Lower lobe of right lung (tissue), 2 donors: ENCODE data around the gene COL18A1. TPM values are rescaled to one million over a fixed set of nuclear protein-coding genes. Genes with fewer than 3 reads are reported as not detected.

Experiments
- ATAC-seq, 2 donors: fragments of 200-7000 bp; cut with Tn5 transposase; one replicate each; pipeline ENCODE4 v1.9.1; 2020 to 2022; ENCODE audit warnings: mild to moderate bottlenecking in 2 of 2, moderate library complexity in 2 of 2
- DNase-seq: peaks from one replicate; pipeline ENCODE4 v3.0.0-alpha.2; 2020
- H3K27ac ChIP-seq: fragments of 200-600 bp; one replicate; pipeline ENCODE4 v1.8.0; 2022
- H3K27me3 ChIP-seq: fragments of 200-600 bp; one replicate; pipeline ENCODE4 v1.8.0; 2022; ENCODE audit warnings: low read depth
- H3K36me3 ChIP-seq: fragments of 200-600 bp; one replicate; pipeline ENCODE4 v1.8.0; 2022; ENCODE audit warnings: mild to moderate bottlenecking
- H3K4me1 ChIP-seq: fragments of 200-600 bp; one replicate; pipeline ENCODE4 v1.8.0; 2022
- H3K4me3 ChIP-seq: fragments of 200-600 bp; one replicate; pipeline ENCODE4 v1.8.0; 2022; ENCODE audit warnings: mild to moderate bottlenecking
- H3K9me3 ChIP-seq: fragments of 200-600 bp; one replicate; pipeline ENCODE4 v1.8.0; 2022
- intact Hi-C: fragments of 100-400 bp; cut with DNase I; formaldehyde crosslinking; loops from one replicate; pipeline ENCODE4 v1.11.0; 2022
- total RNA-seq: library from RNA; stranded (reverse); fragmentation: NEBNext Ultra II Directional; extraction: Animal tissue kit (Norgen Biotek cat#: 25700); gene quantifications from one replicate; pipeline ENCODE4 v1.2.1, GENCODE V29; 2021
- TF ChIP-seq, protein P1 (sequence below): fragments of 200-600 bp; IDR thresholded peaks from one replicate; pipeline ENCODE4 v1.8.0; 2022; ENCODE audit warnings: antibody characterized with exemption, mild to moderate bottlenecking
- donor health status: DM: no; HTN: yes; CAD: no; lungs with severe emphysema.

COL18A1 gene
- total RNA-seq, 1 donor from 2014 or later = 45.1 TPM

DNA sequence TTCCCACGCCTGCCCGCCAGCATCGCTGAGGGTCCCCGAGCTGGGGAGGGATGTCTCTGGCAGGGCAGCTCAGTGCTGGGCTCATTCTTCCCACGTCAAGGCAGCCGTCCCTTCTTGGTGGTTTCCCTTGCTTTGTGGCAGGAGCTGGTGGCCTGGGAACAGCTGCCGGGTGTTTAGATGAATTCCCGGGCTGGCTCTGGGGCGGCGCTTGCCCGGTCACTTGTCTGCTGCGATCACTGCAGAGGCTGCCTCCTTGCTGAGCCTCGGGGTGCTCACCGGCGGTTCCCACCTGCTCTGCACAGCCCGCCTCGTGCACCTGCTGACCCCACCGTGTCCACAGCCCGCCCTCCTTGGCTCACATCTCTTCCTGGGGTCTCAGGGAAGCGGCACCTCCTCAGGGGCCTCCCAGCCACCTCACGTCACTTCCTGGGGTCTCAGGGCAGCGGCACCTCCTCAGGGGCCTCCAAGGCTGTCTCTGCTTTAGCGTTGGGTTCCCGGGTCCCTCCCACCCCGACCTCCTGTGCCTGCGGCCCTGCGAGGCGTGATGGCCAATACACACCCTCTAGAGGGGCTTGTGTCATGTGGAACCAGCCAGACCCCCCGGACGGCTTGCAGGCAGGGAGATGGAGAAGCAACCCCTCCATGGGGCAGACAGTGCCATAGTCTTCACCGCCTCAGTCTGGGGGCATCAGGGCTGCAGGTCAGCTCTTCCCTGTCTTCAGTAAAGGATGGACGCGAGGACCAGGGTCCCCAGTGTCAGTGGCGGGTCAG lies 13.5 kb downstream of the COL18A1 start:
- Histone ChIP-seq H3K27ac (no peak overlapping the region), H3K4me3 (no peak overlapping the region), H3K27me3 (no peaks in the 10 kb centered on the region), H3K4me1 (no peaks in the 10 kb centered on the region), H3K9me3 (no peaks in the 10 kb centered on the region), H3K36me3 (no peaks in the 10 kb centered on the region)
- ATAC-seq (no peak), DNase-seq (peak; percentile 38)
- TF ChIP-seq, protein P1, sequence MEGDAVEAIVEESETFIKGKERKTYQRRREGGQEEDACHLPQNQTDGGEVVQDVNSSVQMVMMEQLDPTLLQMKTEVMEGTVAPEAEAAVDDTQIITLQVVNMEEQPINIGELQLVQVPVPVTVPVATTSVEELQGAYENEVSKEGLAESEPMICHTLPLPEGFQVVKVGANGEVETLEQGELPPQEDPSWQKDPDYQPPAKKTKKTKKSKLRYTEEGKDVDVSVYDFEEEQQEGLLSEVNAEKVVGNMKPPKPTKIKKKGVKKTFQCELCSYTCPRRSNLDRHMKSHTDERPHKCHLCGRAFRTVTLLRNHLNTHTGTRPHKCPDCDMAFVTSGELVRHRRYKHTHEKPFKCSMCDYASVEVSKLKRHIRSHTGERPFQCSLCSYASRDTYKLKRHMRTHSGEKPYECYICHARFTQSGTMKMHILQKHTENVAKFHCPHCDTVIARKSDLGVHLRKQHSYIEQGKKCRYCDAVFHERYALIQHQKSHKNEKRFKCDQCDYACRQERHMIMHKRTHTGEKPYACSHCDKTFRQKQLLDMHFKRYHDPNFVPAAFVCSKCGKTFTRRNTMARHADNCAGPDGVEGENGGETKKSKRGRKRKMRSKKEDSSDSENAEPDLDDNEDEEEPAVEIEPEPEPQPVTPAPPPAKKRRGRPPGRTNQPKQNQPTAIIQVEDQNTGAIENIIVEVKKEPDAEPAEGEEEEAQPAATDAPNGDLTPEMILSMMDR = no peak
- intact Hi-C loops = no loop called here

GRCh38 chr21:45419162-45419561 lies 14.2 kb downstream of the COL18A1 start:
- H3K9me3 ChIP-seq = no peaks in the 10 kb centered on the region
- DNase-seq (peak; percentile 34), ATAC-seq (no peak)
- H3K4me3 ChIP-seq = no peak overlapping the region
- H3K27me3 ChIP-seq = no peaks in the 10 kb centered on the region
- TF ChIP-seq, protein P1 = no peak
- intact Hi-C loops = no loop called here
- H3K27ac ChIP-seq = no peak overlapping the region
- H3K36me3 ChIP-seq = no peaks in the 10 kb centered on the region
- H3K4me1 ChIP-seq = no peaks in the 10 kb centered on the region

DNA sequence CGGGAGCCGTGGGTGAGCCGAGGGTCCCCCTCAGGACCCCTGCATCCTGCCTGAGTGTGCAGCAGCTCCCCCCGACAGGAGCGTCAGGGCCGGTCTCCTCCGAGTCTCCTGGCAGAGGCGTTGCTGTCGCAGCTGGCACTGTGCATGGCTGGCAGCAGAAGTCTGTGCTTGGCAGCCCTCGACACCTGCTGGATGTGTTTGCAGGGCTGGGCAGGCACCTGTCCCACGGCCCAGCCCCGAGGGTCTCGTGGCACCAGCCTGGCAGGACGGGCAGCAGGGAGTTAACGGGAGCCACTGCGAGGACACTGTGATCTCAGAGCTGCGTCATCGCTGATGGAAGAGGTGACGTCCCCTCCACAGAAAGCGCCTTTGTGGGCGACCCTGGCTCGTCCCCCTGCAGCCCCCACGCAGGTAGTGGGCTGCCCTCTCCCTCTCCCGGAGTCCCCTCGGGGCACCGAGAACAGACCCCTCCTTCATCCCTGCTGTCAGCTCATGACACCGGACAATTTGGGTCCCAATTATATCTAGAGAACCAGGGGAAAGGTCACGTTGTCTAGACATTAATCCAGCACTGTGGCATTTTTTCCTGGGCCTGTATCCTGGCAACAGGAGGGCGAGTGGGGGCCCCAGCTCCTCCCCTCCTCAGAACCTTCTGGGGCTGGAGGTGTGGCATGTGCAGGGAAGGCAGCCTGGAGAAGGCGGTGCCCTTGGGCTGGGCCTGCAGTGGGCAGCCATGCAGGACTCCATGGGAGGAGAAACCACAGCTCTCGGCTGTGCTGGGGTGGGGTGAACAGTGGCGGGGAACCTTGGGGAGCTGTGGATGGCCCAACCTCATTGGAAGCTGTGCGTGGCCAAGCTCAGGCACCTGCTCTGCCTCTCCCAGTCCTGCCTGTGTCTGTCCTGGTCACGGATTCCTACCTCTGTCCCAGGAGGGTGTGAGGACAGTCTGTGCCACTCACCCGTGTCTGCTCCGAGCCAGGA lies 15.4 kb downstream of the COL18A1 start:
- DNase-seq (peak; percentile 45), ATAC-seq (peak; percentile 8 to 66)
- intact Hi-C loops = no loop called here
- no peaks in the 10 kb centered on the region for H3K36me3 ChIP-seq
- no peaks in the 10 kb centered on the region for H3K27me3 ChIP-seq
- H3K4me3 ChIP-seq = no peak overlapping the region
- no peak overlapping the region for H3K27ac ChIP-seq
- no peaks in the 10 kb centered on the region for H3K9me3 ChIP-seq
- TF ChIP-seq, protein P1 = no peak
- H3K4me1 ChIP-seq = no peaks in the 10 kb centered on the region

- intact Hi-C loops = no loop called here
- no peaks in the 10 kb centered on the region for H3K27me3 ChIP-seq
- H3K27ac ChIP-seq = no peak overlapping the region
- H3K4me3 ChIP-seq = no peak overlapping the region
- TF ChIP-seq, protein P1 = no peak
- DNase-seq (peak; percentile 75), ATAC-seq (peak; percentile 31 to 71)
- H3K9me3 ChIP-seq = no peaks in the 10 kb centered on the region
- H3K36me3 ChIP-seq = no peaks in the 10 kb centered on the region
- no peaks in the 10 kb centered on the region for H3K4me1 ChIP-seq
Observed at GRCh38 chr21:45421071-45421845, 16.3 kb downstream of the COL18A1 start.
